Activated CD4-positive, alpha-beta memory T cell treated with anti-CD3 and anti-CD28 coated beads, Interleukin-2, amount 10 ng/mL, durations not matched to agents 7 days and 5 days (primary cell): ENCODE results near the gene SNAP47. TPM values are rescaled to one million over a fixed set of nuclear protein-coding genes. Genes with fewer than 3 reads are reported as not detected.

ENCODE experiments used
- CTCF ChIA-PET: fragments of 350-600 bp; sonication (Branson Sonifier 250); formaldehyde crosslinking; loops from one replicate; lab custom pipeline; 2021; ENCODE audit warnings: antibody characterized with exemption, inconsistent platforms; lab: Charles Lee
- POLR2A ChIA-PET: fragments of 350-600 bp; sonication (Branson Sonifier 250); formaldehyde crosslinking; loops from one replicate; lab custom pipeline; 2021; ENCODE audit warnings: antibody characterized with exemption; lab: Charles Lee
- DNase-seq: peaks from one replicate; pipeline ENCODE4 v3.0.0-alpha.2; 2020
- H3K27ac Mint-ChIP-seq: one replicate; pipeline ENCODE4 v1.8.0; 2021; ENCODE audit warnings: mild to moderate bottlenecking, mixed read lengths
- H3K27me3 Mint-ChIP-seq: one replicate; pipeline ENCODE4 v1.8.0; 2021; ENCODE audit warnings: mixed read lengths
- H3K36me3 Mint-ChIP-seq: one replicate; pipeline ENCODE4 v1.8.0; 2021; ENCODE audit warnings: low read depth, mixed read lengths
- H3K4me1 Mint-ChIP-seq: one replicate; pipeline ENCODE4 v1.8.0; 2021; ENCODE audit warnings: mixed read lengths
- H3K4me3 Mint-ChIP-seq: one replicate; pipeline ENCODE4 v1.8.0; 2021; ENCODE audit warnings: mild to moderate bottlenecking, mixed read lengths
- H3K9me3 Mint-ChIP-seq: one replicate; pipeline ENCODE4 v1.8.0; 2021; ENCODE audit warnings: mixed read lengths
- total RNA-seq, 2 experiments: library from RNA; stranded (reverse); gene quantifications; one replicate each; pipeline ENCODE4 v1.2.3, GENCODE V29; 2021

SNAP47 gene
- total RNA-seq, 2 experiments from 2014 or later: 55.3 to 59.4 TPM

DNA sequence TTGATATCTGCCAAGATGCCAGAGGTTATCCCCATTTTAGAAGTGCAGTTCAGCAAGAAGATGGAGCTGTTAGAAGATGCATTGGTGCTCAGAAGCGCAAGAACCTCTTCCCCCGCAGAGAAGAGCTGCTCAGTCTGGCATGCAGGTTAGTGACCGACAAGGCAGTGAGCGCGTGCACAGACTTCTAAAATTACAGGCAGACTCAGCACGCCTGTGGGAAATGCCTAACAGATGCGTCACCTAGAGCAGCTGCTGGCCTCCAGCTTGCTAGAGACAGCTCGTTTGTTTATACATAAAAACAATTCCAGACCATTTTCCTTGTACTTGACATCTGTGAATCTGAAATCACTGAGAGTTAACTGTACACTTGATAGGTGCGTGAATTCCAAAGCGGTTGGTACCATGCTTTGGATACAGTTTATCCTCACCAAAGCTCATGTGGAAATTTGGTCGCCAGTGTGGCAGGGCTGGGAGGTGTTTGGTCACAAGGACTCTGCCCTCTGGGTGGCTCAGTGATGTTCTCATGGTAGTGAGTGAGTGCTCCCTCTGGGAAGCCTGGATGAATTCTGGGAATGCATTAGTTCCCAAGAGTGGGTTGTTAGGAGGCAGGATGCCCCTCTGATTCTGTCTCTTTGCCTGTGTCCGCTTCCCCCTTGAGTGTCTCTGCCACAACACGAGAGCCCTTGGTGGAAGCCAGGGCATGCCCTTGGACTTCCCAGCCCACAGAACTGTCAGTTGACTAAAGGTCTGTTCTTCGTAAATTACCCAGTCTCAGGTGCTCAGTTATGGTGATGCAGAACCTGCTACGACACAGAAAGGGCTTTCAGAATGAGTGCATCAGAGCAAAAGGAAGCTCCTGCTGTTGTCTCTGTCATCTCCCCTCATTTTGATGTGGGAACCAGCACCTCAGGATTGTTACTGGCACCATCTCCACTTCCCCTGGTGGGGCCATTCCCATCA, 24.4 kb downstream of the SNAP47 start:
- Mint-ChIP-seq H3K9me3 (peaks cover 5% of the 10 kb centered on the region), H3K4me1 (peaks cover 91% of the 10 kb centered on the region), H3K36me3 (peaks cover 89% of the 10 kb centered on the region), H3K27ac (peak overlapping the region; percentile 75), H3K4me3 (no peak overlapping the region), H3K27me3 (no peaks in the 10 kb centered on the region)
- ChIA-PET CTCF (interaction anchor here (0.7 kb wide), 2 partner anchors 192 to 194 kb away, joined by 3 read pairs; no protein-coding TSS in a partner anchor), POLR2A (interaction anchor here (0.7 to 0.9 kb wide), 3 partner anchors 9 to 706 kb away, joined by 3 read pairs; no protein-coding TSS in a partner anchor)
- no peak for DNase-seq

DNA sequence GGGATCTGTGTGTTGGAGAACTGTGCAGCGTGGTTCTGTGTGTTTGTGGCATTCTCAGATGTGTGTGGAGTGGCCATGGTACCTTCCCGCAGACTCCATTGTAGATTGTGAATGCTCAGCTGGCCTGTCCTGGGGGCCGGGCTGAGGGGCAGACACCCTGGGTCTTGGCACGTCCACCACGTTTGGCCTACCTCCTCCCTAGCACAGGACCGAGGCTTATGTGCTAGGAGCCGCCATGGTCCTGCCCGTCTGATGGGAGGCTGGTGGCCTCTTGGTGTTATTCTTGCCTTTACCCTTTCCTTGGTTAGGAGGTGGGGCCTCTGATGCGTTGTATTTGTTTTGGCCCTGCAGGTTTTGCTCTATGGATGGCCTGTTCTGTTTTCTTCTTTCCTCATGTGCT, 25.1 kb downstream of the SNAP47 start:
- ChIA-PET CTCF (interaction anchor here (6.1 kb wide), 1 partner anchor 193 kb away, joined by 34 read pairs; no protein-coding TSS in a partner anchor), POLR2A (interaction anchor here (0.9 kb wide), 1 partner anchor 706 kb away, joined by 3 read pairs; no protein-coding TSS in a partner anchor)
- H3K27ac Mint-ChIP-seq: peak overlapping the region; percentile 75
- peaks cover 5% of the 10 kb centered on the region for H3K9me3 Mint-ChIP-seq
- H3K27me3 Mint-ChIP-seq: no peaks in the 10 kb centered on the region
- H3K4me3 Mint-ChIP-seq: no peak overlapping the region
- no peak for DNase-seq
- peaks cover 91% of the 10 kb centered on the region for H3K36me3 Mint-ChIP-seq
- peaks cover 95% of the 10 kb centered on the region for H3K4me1 Mint-ChIP-seq

DNA sequence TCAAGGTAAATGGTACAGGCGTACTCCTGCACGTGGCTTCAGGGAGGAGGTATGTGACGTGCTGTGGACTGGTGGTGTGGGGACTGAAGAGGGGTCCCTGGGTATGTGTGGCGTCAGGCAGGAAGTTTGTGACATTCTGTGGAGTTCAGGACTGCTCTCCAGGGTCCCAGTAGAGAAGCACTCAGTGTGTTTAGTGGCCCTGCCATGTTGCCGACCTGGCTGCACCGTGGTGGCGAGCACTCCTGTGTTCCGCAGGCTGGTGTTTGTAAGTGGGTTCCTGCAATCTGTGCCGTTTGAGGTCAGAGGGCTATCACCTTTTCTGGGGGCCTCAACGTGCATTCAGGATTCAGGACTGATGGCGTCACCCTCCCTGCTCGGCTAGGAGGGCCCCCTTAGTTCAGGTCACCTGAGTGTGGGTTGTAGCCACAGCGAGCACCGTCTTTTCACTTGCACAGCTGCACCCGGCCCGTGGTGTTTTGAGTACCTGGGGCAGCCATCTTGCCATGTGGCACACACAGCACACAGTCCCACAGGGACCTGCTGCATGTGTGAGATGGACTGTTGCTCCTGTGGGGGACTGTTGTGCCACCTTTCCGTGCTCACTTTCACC, 26.5 kb downstream of the SNAP47 start:
- ChIA-PET CTCF (interaction anchor here (0.7 to 6.1 kb wide), 11 partner anchors 11 to 369 kb away, joined by 3 to 34 read pairs (median 3); partner anchors contain the start of genes JMJD4, SNAP47 and WNT9A), POLR2A (interaction anchor here (0.7 to 1.9 kb wide), 5 partner anchors 12 to 405 kb away, joined by 3 to 6 read pairs (median 4); partner anchors contain the start of gene ARF1)
- Mint-ChIP-seq H3K4me3 (no peak overlapping the region), H3K36me3 (peaks cover 91% of the 10 kb centered on the region), H3K27ac (peak overlapping the region; percentile 94), H3K4me1 (peaks cover 99% of the 10 kb centered on the region), H3K27me3 (no peaks in the 10 kb centered on the region), H3K9me3 (peaks cover 5% of the 10 kb centered on the region)
- no peak for DNase-seq

DNA sequence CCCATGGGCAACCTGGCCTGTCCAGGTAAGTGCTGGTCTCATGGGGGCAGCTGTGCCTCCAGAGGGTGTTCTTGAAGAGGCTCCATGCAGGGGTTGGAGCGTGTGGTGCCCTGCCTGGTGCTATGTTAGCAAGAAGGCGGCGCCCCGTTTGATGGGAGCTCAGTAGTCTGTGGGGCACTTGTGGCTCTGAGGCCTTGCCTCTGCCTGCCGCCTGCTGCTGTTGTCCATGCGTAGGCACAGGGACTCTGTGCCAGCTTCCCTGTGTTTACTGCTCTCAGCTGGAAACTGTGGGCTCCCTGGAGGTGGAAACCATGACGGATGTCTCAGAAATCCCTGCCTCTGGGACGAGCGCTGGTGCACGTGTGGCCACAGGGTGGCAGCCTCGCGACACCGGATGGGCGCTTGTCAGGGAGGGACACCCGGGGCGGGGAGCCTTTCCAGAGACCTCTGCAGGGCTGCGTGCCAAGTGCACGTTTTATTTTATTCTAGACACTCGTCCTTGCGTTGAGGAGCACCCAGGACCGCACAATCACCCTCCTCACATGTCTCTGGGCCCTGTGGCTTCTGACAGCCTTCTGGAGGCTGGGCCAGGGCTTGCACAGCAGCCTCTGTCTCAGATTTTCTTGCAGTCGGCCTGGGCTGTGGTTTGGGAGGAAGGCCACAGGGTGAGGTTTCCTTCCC, 27.1 kb downstream of the SNAP47 start:
- H3K4me1 Mint-ChIP-seq: peaks cover 99% of the 10 kb centered on the region
- CTCF ChIA-PET: interaction anchor here (0.7 to 6.1 kb wide), 16 partner anchors 8 to 1346 kb away, joined by 3 to 34 read pairs (median 3); partner anchors contain the start of genes JMJD4, SNAP47 and WNT9A
- POLR2A ChIA-PET: interaction anchor here (0.7 to 1.9 kb wide), 8 partner anchors 12 to 404 kb away, joined by 3 to 6 read pairs (median 4); partner anchors contain the start of genes ARF1, JMJD4 and SNAP47
- peaks cover 91% of the 10 kb centered on the region for H3K36me3 Mint-ChIP-seq
- peak overlapping the region; percentile 94 for H3K27ac Mint-ChIP-seq
- H3K27me3 Mint-ChIP-seq: no peaks in the 10 kb centered on the region
- H3K9me3 Mint-ChIP-seq: peaks cover 5% of the 10 kb centered on the region
- peak overlapping the region; percentile 46 for H3K4me3 Mint-ChIP-seq
- peak; percentile 95 for DNase-seq

DNA sequence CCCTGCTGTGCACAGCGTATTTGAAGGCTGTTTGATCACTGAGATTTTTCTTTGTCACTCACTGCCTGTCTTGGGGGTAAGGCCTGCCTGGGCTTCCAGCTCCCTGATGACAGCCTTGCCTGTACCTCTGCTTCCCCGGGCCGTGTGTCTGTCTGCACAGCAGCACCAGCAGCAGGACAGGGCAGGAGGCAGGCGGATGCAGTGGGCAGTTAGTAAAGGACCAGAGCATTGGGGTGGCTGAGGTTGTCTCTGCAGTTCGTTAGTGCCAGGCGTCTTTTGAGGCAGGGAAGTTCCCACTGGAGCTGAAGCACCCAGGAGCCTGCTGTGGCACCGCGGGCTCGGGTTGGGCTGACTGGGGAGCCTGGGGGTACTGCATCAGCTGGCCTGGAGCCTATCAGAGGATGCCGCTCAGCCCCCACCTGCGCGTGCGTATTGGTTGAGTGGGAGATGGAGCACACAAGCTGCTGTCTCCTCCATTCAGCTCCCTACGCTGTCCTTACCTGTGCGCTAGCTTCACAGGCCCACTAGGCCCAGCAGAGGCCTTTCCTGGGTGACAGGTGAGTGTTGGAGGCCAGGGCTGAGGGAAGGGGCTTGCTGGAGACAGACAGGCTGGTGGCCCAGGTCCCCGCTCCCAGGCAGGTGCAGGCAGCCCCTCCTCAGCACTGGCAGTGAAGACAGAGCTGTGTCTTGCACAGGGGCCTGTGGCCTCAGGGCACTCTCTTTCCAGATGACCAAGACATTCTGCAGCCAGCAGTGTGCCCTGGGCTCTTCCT, 28.2 kb downstream of the SNAP47 start:
- ChIA-PET POLR2A (interaction anchor here (1.0 to 1.5 kb wide), 4 partner anchors 11 to 28 kb away, joined by 3 to 5 read pairs (median 4); partner anchors contain the start of genes JMJD4 and SNAP47), CTCF (interaction anchor here (0.8 to 6.1 kb wide), 8 partner anchors 9 to 191 kb away, joined by 3 to 34 read pairs (median 6); no protein-coding TSS in a partner anchor)
- DNase-seq: no peak
- Mint-ChIP-seq H3K9me3 (peaks cover 4% of the 10 kb centered on the region), H3K27me3 (no peaks in the 10 kb centered on the region), H3K4me1 (peaks cover 99% of the 10 kb centered on the region), H3K27ac (peak overlapping the region; percentile 94), H3K4me3 (peak overlapping the region; percentile 27), H3K36me3 (peaks cover 91% of the 10 kb centered on the region)

DNA sequence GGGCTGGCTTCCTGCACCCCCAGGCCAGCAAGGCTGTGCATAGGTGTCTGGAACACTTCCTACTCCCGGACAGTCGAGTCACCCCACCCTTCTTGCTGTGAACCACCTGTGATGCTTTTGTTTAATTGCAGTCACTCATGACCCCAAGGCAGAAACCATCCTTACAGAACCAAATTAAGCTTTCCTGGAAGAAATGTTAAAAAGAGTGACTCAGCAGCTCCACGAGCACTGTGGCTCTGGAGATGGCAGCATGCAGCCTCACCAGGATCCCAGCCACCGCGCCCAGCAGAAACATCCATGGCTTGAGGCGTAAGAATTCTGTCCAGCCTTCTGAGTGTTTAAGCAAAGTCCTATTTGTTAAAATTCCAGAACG, 28.8 kb downstream of the SNAP47 start:
- no peaks in the 10 kb centered on the region for H3K27me3 Mint-ChIP-seq
- POLR2A ChIA-PET: interaction anchor here (1.1 to 1.5 kb wide), 3 partner anchors 24 to 29 kb away, joined by 3 to 5 read pairs (median 4); partner anchors contain the start of genes JMJD4 and SNAP47
- CTCF ChIA-PET: interaction anchor here (0.8 to 6.1 kb wide), 5 partner anchors 9 to 189 kb away, joined by 3 to 34 read pairs (median 11); no protein-coding TSS in a partner anchor
- no peak overlapping the region for H3K4me3 Mint-ChIP-seq
- DNase-seq: no peak
- peaks cover 91% of the 10 kb centered on the region for H3K36me3 Mint-ChIP-seq
- H3K4me1 Mint-ChIP-seq: peaks cover 97% of the 10 kb centered on the region
- peak overlapping the region; percentile 94 for H3K27ac Mint-ChIP-seq
- peaks cover 2% of the 10 kb centered on the region for H3K9me3 Mint-ChIP-seq

DNA sequence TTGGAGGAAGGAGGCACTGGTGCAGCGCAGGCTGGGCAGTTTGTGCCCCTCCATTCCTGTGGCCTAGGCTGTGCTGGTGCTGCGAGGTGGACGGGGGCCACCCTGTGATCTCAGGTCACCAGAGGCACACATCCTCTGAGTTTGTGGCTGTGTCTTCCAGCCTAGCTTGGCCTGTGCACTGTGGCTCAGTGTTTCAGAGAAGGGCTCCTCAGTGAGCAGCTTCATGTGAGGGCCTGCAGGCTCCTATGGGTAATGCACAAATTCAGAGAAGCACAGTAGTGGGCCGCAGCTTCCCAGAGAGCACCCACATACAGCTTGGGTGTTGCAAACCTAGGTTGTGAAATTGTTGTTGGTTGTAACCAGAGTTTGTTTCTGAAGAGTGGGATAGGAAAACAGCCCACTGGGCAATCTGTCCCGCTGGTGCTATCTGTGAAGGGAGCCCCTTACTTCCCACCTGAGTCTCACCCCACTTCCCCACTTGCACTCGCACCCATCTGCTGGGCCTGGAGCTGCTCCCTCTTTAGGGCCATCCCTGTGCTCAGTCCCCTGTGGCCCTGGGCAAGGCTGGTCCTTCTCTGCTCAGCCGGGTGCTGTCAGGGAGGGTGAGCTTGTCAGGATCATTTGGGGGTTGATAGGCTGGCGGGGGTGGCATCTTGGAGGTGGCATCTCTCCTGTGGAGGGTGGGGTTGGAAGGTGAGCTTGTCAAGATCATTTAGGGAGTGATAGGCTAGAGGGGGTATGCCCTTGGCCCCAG, 30.2 kb downstream of the SNAP47 start:
- Mint-ChIP-seq H3K4me3 (peak overlapping the region; percentile 66), H3K9me3 (no peaks in the 10 kb centered on the region), H3K36me3 (peaks cover 82% of the 10 kb centered on the region), H3K27ac (peak overlapping the region; percentile 94), H3K4me1 (peaks cover 83% of the 10 kb centered on the region), H3K27me3 (no peaks in the 10 kb centered on the region)
- CTCF ChIA-PET: interaction anchor here (0.8 to 6.1 kb wide), 9 partner anchors 9 to 1139 kb away, joined by 3 to 34 read pairs (median 4); partner anchors contain the start of gene IBA57
- POLR2A ChIA-PET: interaction anchor here (0.7 to 2.0 kb wide), 14 partner anchors 9 to 322 kb away, joined by 3 to 9 read pairs (median 4); partner anchors contain the start of gene ARF1
- DNase-seq: peak; percentile 33

DNA sequence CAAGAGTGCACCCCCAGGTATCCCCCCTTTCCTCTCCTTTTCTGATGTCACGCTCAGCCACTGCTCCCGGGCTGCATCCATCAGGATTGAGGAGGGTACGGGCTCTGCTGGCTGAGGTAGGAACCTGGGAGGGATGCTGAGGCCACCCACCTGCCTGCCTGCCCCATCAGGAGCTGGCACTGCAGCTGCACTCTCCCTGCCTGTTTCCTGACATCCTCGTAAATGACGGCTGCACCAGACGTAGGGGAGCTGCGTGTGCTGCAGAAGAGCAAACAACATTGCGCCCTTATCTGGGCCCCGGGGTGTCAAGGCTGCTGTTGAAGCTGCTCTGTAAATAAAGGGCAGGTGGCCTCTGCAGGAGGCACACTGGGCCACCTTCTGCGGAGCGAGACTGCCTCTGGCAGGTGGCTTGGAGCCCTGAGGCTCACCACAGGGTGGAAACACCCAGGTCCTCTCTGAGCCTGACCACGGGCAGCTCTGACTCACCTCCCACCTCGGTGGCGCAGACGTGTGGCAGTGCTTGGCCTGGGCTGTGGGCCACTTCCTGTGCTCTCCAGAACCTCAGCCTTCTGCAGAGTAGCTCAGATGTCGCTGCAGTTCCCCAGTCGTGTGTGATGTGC, 30.9 kb downstream of the SNAP47 start:
- H3K4me1 Mint-ChIP-seq: peaks cover 76% of the 10 kb centered on the region

DNA sequence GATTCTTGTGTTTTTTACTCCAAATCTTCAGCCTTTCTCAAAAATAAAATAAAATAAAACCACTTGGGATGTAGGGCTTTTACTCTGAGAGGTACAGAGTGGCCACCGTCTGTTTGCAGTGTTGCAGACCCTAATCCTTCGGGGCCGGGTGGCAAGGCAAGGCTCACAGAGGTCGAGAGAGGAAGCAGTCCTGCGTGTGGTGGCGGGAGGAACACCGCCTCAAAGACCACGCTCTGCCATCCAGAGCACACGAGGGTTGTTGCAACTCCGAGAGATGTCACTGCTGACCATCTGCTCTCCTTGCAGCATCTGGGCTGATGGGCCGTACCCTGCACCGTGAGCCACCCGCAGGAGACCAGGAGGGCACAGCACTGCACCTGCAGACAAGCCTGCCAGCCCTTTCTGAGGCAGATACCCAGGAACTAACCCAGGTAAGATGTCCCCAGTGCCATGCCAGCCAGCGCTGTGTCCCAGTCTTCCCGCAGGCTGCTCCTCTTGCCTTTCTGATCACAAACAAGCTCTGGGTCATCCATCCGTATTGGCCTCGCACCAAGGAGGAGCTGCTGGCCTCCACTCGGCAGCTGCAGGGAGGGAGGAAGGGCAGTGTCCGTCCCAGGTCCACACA, 31.5 kb downstream of the SNAP47 start:
- peak overlapping the region; percentile 66 for H3K4me3 Mint-ChIP-seq
- no peaks in the 10 kb centered on the region for H3K9me3 Mint-ChIP-seq
- peaks cover 74% of the 10 kb centered on the region for H3K36me3 Mint-ChIP-seq
- H3K27ac Mint-ChIP-seq: peak overlapping the region; percentile 94
- CTCF ChIA-PET: interaction anchor here (0.6 to 2.3 kb wide), 8 partner anchors 8 to 1357 kb away, joined by 3 to 13 read pairs (median 4); partner anchors contain the start of gene IBA57
- H3K4me1 Mint-ChIP-seq: peaks cover 70% of the 10 kb centered on the region
- POLR2A ChIA-PET: interaction anchor here (0.6 to 2.0 kb wide), 13 partner anchors 8 to 374 kb away, joined by 3 to 9 read pairs (median 4); partner anchors contain the start of gene ARF1
- DNase-seq: no peak
- H3K27me3 Mint-ChIP-seq: no peaks in the 10 kb centered on the region

More for the DNA sequence above, 30.9 kb downstream of the SNAP47 start:
- no peaks in the 10 kb centered on the region for H3K9me3 Mint-ChIP-seq
- ChIA-PET POLR2A (interaction anchor here (0.7 to 2.0 kb wide), 16 partner anchors 8 to 344 kb away, joined by 3 to 9 read pairs (median 4); partner anchors contain the start of gene ARF1), CTCF (interaction anchor here (0.6 to 6.1 kb wide), 10 partner anchors 8 to 1356 kb away, joined by 3 to 34 read pairs (median 4); partner anchors contain the start of gene IBA57)
- H3K27me3 Mint-ChIP-seq: no peaks in the 10 kb centered on the region
- DNase-seq: peak; percentile 94
- H3K36me3 Mint-ChIP-seq: peaks cover 80% of the 10 kb centered on the region
- H3K27ac Mint-ChIP-seq: peak overlapping the region; percentile 94
- H3K4me3 Mint-ChIP-seq: peak overlapping the region; percentile 66
